K562 (cell line): ENCODE measurements around the gene ERC2. TPM values are rescaled to one million over a fixed set of nuclear protein-coding genes. Genes with fewer than 3 reads are reported as not detected.

Experiments
- ATAC-seq: fragments of 200-7000 bp; cut with Tn5 transposase; 3 replicates; pipeline ENCODE4 v1.9.1; 2020; ENCODE audit warnings: moderate library complexity
- BruUV-seq: library from RNA; stranded (reverse); fragments of 400-500 nt; replicated peaks from 2 replicates; lab custom pipeline; 2021; lab: Mats Ljungman, UMichigan
- CTCF ChIA-PET: fragments of 300-600 bp; formaldehyde crosslinking; extraction: SDS; loops from one replicate; lab custom pipeline; 2021; ENCODE audit warnings: low intra/inter-chr PET ratio; lab: Yijun Ruan, JAX
- POLR2A ChIA-PET: fragments of 300-600, 350-650 bp; sonication (Branson Sonifier 250); formaldehyde crosslinking; extraction: SDS; loops from one replicate; lab custom pipeline; 2021; ENCODE audit warnings: antibody characterized with exemption, inconsistent platforms; lab: Yijun Ruan, JAX
- DNase-seq, 4 experiments: peaks; one replicate each; pipeline versions ENCODE4 v3.0.0 to v3.0.0-alpha.2; 2011 to 2018; ENCODE audit warnings: low spot score in 3 of 4, mixed read lengths in 3 of 4; ENCODE audit errors: extremely low read depth in 1 of 4
- FAIRE-seq: peaks from 2 replicates; lab custom pipeline; 2011; peaks lifted over from hg19 to GRCh38; lab: Jason Lieb, UNC
- H2AFZ ChIP-seq: 2 replicates; pipeline ENCODE4 v1.6.0; 2011; ENCODE audit warnings: low read depth, low read length, control low read depth, inconsistent platforms
- H3K27ac ChIP-seq: fragments of 200-600 bp; 3 replicates; pipeline ENCODE4 v1.8.0; 2011; ENCODE audit warnings: low read depth, mild to moderate bottlenecking, control low read depth, inconsistent platforms, low read length, moderate library complexity, mixed read lengths; ENCODE audit errors: extremely low read depth
- H3K27me3 ChIP-seq, 2 experiments: fragments of 300-600 bp in 1 of 2; 2 replicates in 1 of 2; 3 replicates in 1 of 2; pipeline versions ENCODE4 v1.6.0 to v1.8.0; 2011; ENCODE audit warnings: inconsistent platforms in 2 of 2, low read length in 2 of 2, mild to moderate bottlenecking in 1 of 2, mixed read lengths in 1 of 2, moderate library complexity in 1 of 2; ENCODE audit not compliant: control insufficient read depth in 2 of 2, insufficient read depth in 2 of 2
- H3K36me3 ChIP-seq: fragments of 300-600 bp; 3 replicates; pipeline ENCODE4 v1.8.0; 2011; ENCODE audit warnings: mild to moderate bottlenecking, low read length, inconsistent platforms; ENCODE audit not compliant: control insufficient read depth, insufficient read depth
- H3K4me1 ChIP-seq, 2 experiments: fragments of 200-600 bp in 1 of 2; replicated peaks in 1 of 2; 2 replicates in 1 of 2; 3 replicates in 1 of 2; pipeline versions ENCODE4 v1.5.1 to v1.8.0; 2011; ENCODE audit warnings: inconsistent platforms in 2 of 2, low read length in 2 of 2, mild to moderate bottlenecking in 1 of 2, mixed read lengths in 1 of 2, moderate library complexity in 1 of 2; ENCODE audit not compliant: control insufficient read depth in 2 of 2, insufficient read depth in 2 of 2
- H3K4me2 ChIP-seq: 2 replicates; pipeline ENCODE4 v1.6.1; 2011; ENCODE audit warnings: low read length, control low read depth, inconsistent platforms, mixed read lengths; ENCODE audit not compliant: insufficient read depth
- H3K4me3 ChIP-seq: fragments of 200-600 bp; sonication (generic), shearing (Covaris generic); 2 replicates; pipeline ENCODE4 v1.5.1; 2016; ENCODE audit warnings: control low read depth, inconsistent platforms
- H3K79me2 ChIP-seq: fragments of 200-600 bp; 3 replicates; pipeline ENCODE4 v1.8.0; 2011; ENCODE audit warnings: low read length, inconsistent platforms; ENCODE audit not compliant: control insufficient read depth, insufficient read depth
- H3K9ac ChIP-seq, 2 experiments: 2 replicates each; pipeline versions ENCODE4 v1.6.0 to v1.6.1; 2011; ENCODE audit warnings: low read depth in 2 of 2, low read length in 2 of 2, control low read depth in 1 of 2, inconsistent platforms in 1 of 2, mild to moderate bottlenecking in 1 of 2, mixed read lengths in 1 of 2; ENCODE audit not compliant: insufficient read depth in 1 of 2
- H3K9me1 ChIP-seq: one replicate; pipeline ENCODE4 v1.6.0; 2011; ENCODE audit warnings: inconsistent platforms, mild to moderate bottlenecking, low read length, moderate library complexity; ENCODE audit not compliant: control insufficient read depth, insufficient read depth
- H3K9me3 ChIP-seq: replicated peaks from 2 replicates; pipeline ENCODE4 v1.5.1; 2011; ENCODE audit warnings: low read depth, low read length, inconsistent platforms; ENCODE audit not compliant: control insufficient read depth, insufficient read depth
- H4K20me1 ChIP-seq: replicated peaks from 2 replicates; pipeline ENCODE4 v1.6.1; 2011; ENCODE audit warnings: low read length, inconsistent platforms, mixed read lengths; ENCODE audit not compliant: control insufficient read depth, insufficient read depth
- BCLAF1 ChIP-seq, 2 experiments: fragments of 450-650 bp in 1 of 2; IDR thresholded peaks; 2 replicates each; pipeline ENCODE4 v1.6.1; 2011 to 2017; ENCODE audit warnings: low read depth in 2 of 2, antibody characterized with exemption in 1 of 2, borderline replicate concordance in 1 of 2, low read length in 1 of 2, mild to moderate bottlenecking in 1 of 2, mixed read lengths in 1 of 2; ENCODE audit not compliant: control insufficient read depth in 1 of 2
- BDP1 ChIP-seq: IDR thresholded peaks from 3 replicates; pipeline ENCODE4 v1.6.1; 2011; ENCODE audit not compliant: insufficient read length, insufficient read depth
- BMI1 ChIP-seq: fragments of 150-350 bp; IDR thresholded peaks from 2 replicates; pipeline ENCODE4 v1.6.1; 2014; ENCODE audit warnings: low read length
- CEBPG ChIP-seq, 3 experiments: fragments of 200-800 bp in 1 of 3; sonication (Bioruptor generic) in 1 of 3; sonication (generic) in 1 of 3; formaldehyde crosslinking in 1 of 3; IDR thresholded peaks in 2 of 3; conservative IDR thresholded peaks in 1 of 3; 2 replicates each; pipeline versions ENCODE4 v1.6.1 to v1.8.0; 2016 to 2022; ENCODE audit warnings: missing compliant biosample characterization in 2 of 3, missing genetic modification characterization in 2 of 3, mild to moderate bottlenecking in 1 of 3, missing genetic modification reagents in 1 of 3
- CHD2 ChIP-seq: IDR thresholded peaks from 2 replicates; pipeline ENCODE4 v1.6.1; 2011; ENCODE audit warnings: low read depth, low read length
- EHMT2 ChIP-seq: fragments of 450-650 bp; IDR thresholded peaks from 2 replicates; pipeline ENCODE4 v1.6.1; 2018; ENCODE audit warnings: antibody characterized with exemption
- IRF2 ChIP-seq: sonication (generic); formaldehyde crosslinking; IDR thresholded peaks from 2 replicates; pipeline ENCODE4 v1.8.1; 2022; ENCODE audit warnings: mild to moderate bottlenecking, missing genetic modification reagents
- NFATC3 ChIP-seq: fragments of 450-650 bp; IDR thresholded peaks from 2 replicates; pipeline ENCODE4 v1.6.1; 2017; ENCODE audit warnings: mild to moderate bottlenecking
- NFE2 ChIP-seq: IDR thresholded peaks from 2 replicates; pipeline ENCODE4 v1.6.1; 2014; ENCODE audit warnings: antibody characterized with exemption, low read depth
- POLR3G ChIP-seq: IDR thresholded peaks from 2 replicates; pipeline ENCODE4 v1.6.1; 2011; ENCODE audit not compliant: insufficient read length, insufficient replicate concordance; ENCODE audit errors: extremely low read depth
- PTRF ChIP-seq: fragments of 450-650 bp; IDR thresholded peaks from 2 replicates; pipeline ENCODE4 v1.6.1; 2016; ENCODE audit warnings: mild to moderate bottlenecking, missing genetic modification characterization, missing compliant biosample characterization
- TRIM24 ChIP-seq, 2 experiments: fragments of 450-650 bp; IDR thresholded peaks; 2 replicates each; pipeline ENCODE4 v1.6.1; 2016
- ZNF408 ChIP-seq: fragments of 250-450 bp; sonication (Bioruptor Pico); IDR thresholded peaks from 2 replicates; pipeline ENCODE4 v1.4.0; 2020; ENCODE audit warnings: low read depth, mild to moderate bottlenecking, moderate library complexity
- ZNF507 ChIP-seq: conservative IDR thresholded peaks from 2 replicates; pipeline ENCODE4 v1.6.1; 2017; ENCODE audit warnings: missing genetic modification characterization, missing compliant biosample characterization
- WGBS: fragments of 100-300 bp; shearing (Covaris generic); methylation state at CpG from one replicate; pipeline ENCODE4 v1.1.6; 2016; ENCODE audit warnings: low coverage, mixed read lengths; ENCODE audit not compliant: insufficient coverage; ENCODE audit errors: missing lambda C conversion rate; 5-methylcytosine and 5-hydroxymethylcytosine counted together
- in situ Hi-C: fragments of 300-500 bp; cut with MboI; formaldehyde crosslinking; loops from 4 replicates; pipeline ENCODE4 v1.15.0; 2018; ENCODE audit warnings: inconsistent platforms, mixed read lengths
- intact Hi-C: fragments of 100-400 bp; cut with micrococcal nuclease; formaldehyde crosslinking; loops from 2 replicates; pipeline ENCODE4 v1.14.2; 2022
- polyA plus RNA-seq, 8 experiments: library from polyadenylated mRNA; depleted of rRNA in 4 of 8; stranded (reverse) in 5 of 8; unstranded in 3 of 8; fragments of >200 nt; fragmentation: Nextera tagmentation in 2 of 8; fragmentation: Illumina TruSeq in 1 of 8; extraction: Ambion mirVana in 2 of 8; extraction: Trizol in 1 of 8; gene quantifications; 2 replicates each; pipeline versions ENCODE4 v1.2.1 to v1.2.3, GENCODE V29; 2011 to 2014; ENCODE audit warnings: inconsistent platforms in 1 of 8, missing spikeins in 1 of 8
- total RNA-seq, 7 experiments: library from RNA; depleted of rRNA in 6 of 7; stranded (reverse); fragments of >200 nt in 6 of 7; fragmentation: Illumina TruSeq in 2 of 7; extraction: Trizol in 2 of 7; gene quantifications; 2 replicates each; pipeline versions ENCODE4 v1.2.1 to v1.2.3, GENCODE V29; 2011 to 2021; ENCODE audit warnings: low replicate concordance in 1 of 7
- TF ChIP-seq, protein P1 (sequence below): fragments of 250-450 bp; sonication (Bioruptor Pico); IDR thresholded peaks from 2 replicates; pipeline ENCODE4 v1.5.0; 2021
- TF ChIP-seq, protein P2 (sequence below), 2 experiments: fragments of 450-650 bp; conservative IDR thresholded peaks; 2 replicates each; pipeline ENCODE4 v1.6.1; 2017; ENCODE audit warnings: mild to moderate bottlenecking in 2 of 2, moderate library complexity in 2 of 2
- TF ChIP-seq, protein P3 (sequence below): sonication (generic); formaldehyde crosslinking; IDR thresholded peaks from 2 replicates; pipeline ENCODE4 v1.8.0; 2022; ENCODE audit warnings: mild to moderate bottlenecking, missing genetic modification reagents

The ERC2 gene
- total and polyA plus RNA-seq, 9 of the 15 experiments (the other 6 are each of a cell fraction or from before 2014, with no cell fraction given) = 0.04 to 0.18 (median 0.07) TPM; not detected in 2

- Histone ChIP-seq H3K9me1 (no peaks in the 10 kb centered on the region), H3K9ac (no peak overlapping the region), H3K36me3 (no peaks in the 10 kb centered on the region), H3K27me3 (peaks cover 0 to 7% of the 10 kb centered on the region in 2 experiments; a peak in 1 of 5 replicates), H3K9me3 (no peaks in the 10 kb centered on the region), H3K4me2 (no peak overlapping the region), H4K20me1 (no peaks in the 10 kb centered on the region), H2AFZ (no peak overlapping the region), H3K79me2 (no peaks in the 10 kb centered on the region), H3K27ac (no peak overlapping the region), H3K4me3 (no peak overlapping the region), H3K4me1 (no peaks in the 10 kb centered on the region)
- 15% methylated on average over 2 of the region's 3 CpGs for WGBS
- BruUV-seq = no TSS peak
- DNase-seq = no peak
- no peak for ATAC-seq
- ChIA-PET POLR2A (no interaction called here), CTCF (interaction anchor here (0.7 kb wide), 1 partner anchor 254 kb away, joined by 3 read pairs; no protein-coding TSS in a partner anchor)
- no peak for FAIRE-seq
- intact Hi-C loops = no loop called here
- in situ Hi-C loops = no loop called here
- TF ChIP-seq POLR3G (no peak), NFE2 (no peak), CHD2 (no peak), EHMT2 (no peak), ZNF507 (no peak), NFATC3 (no peak), BDP1 (no peak), BMI1 (no peak), TRIM24 (IDR thresholded peaks at IDR 0.05) (no peak), BCLAF1 (IDR thresholded peaks at IDR 0.05; ENCODE audit: borderline replicate concordance in 1 of 2, control insufficient read depth in 1 of 2, low read depth in 2 of 2, low read length in 1 of 2) (no peak), PTRF (tag) (no peak), IRF2 (CRISPR knock-in tag) (no peak), ZNF408 (no peak), CEBPG (CRISPR knock-in tag; IDR thresholded peaks at IDR 0.05) (no peak), CEBPG (tag; conservative IDR thresholded peaks at IDR 0.05 in 1 of 2, IDR thresholded peaks at IDR 0.05 in 1 of 2) (no peak)
- TF ChIP-seq, protein P1, sequence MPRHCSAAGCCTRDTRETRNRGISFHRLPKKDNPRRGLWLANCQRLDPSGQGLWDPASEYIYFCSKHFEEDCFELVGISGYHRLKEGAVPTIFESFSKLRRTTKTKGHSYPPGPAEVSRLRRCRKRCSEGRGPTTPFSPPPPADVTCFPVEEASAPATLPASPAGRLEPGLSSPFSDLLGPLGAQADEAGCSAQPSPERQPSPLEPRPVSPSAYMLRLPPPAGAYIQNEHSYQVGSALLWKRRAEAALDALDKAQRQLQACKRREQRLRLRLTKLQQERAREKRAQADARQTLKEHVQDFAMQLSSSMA = no peak
- TF ChIP-seq, protein P2, sequence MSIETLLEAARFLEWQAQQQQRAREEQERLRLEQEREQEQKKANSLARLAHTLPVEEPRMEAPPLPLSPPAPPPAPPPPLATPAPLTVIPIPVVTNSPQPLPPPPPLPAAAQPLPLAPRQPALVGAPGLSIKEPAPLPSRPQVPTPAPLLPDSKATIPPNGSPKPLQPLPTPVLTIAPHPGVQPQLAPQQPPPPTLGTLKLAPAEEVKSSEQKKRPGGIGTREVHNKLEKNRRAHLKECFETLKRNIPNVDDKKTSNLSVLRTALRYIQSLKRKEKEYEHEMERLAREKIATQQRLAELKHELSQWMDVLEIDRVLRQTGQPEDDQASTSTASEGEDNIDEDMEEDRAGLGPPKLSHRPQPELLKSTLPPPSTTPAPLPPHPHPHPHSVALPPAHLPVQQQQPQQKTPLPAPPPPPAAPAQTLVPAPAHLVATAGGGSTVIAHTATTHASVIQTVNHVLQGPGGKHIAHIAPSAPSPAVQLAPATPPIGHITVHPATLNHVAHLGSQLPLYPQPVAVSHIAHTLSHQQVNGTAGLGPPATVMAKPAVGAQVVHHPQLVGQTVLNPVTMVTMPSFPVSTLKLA (conservative IDR thresholded peaks at IDR 0.05) = no peak
- TF ChIP-seq, protein P3, sequence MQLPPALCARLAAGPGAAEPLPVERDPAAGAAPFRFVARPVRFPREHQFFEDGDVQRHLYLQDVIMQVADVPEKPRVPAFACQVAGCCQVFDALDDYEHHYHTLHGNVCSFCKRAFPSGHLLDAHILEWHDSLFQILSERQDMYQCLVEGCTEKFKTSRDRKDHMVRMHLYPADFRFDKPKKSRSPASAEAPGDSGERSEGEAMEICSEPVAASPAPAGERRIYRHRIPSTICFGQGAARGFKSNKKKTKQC (CRISPR knock-in tag) = no peak
Observed at GRCh38 chr3:55651011-55651410, 817.3 kb downstream of the ERC2 start.
